Activated CD4-positive, alpha-beta memory T cell treated with anti-CD3 and anti-CD28 coated beads, Interleukin-2, amount 10 ng/mL, durations not matched to agents 7 days and 5 days (primary cell): ENCODE results near the gene BAK1. TPM values are rescaled to one million over a fixed set of nuclear protein-coding genes. Genes with fewer than 3 reads are reported as not detected.
A peak's percentile ranks its signal among the peaks of the same experiment; 100 is the strongest.
"Not testable (repeated sequence)": the region's sequence is repeated elsewhere in the genome, so short reads cannot be mapped to it uniquely, and the experiment has no call there.

Source experiments
- CTCF ChIA-PET: fragments of 350-600 bp; sonication (Branson Sonifier 250); formaldehyde crosslinking; loops from one replicate; lab custom pipeline; 2021; ENCODE audit warnings: antibody characterized with exemption, inconsistent platforms; lab: Charles Lee
- POLR2A ChIA-PET: fragments of 350-600 bp; sonication (Branson Sonifier 250); formaldehyde crosslinking; loops from one replicate; lab custom pipeline; 2021; ENCODE audit warnings: antibody characterized with exemption; lab: Charles Lee
- DNase-seq: peaks from one replicate; pipeline ENCODE4 v3.0.0-alpha.2; 2020
- H3K27ac Mint-ChIP-seq: one replicate; pipeline ENCODE4 v1.8.0; 2021; ENCODE audit warnings: mild to moderate bottlenecking, mixed read lengths
- H3K27me3 Mint-ChIP-seq: one replicate; pipeline ENCODE4 v1.8.0; 2021; ENCODE audit warnings: mixed read lengths
- H3K36me3 Mint-ChIP-seq: one replicate; pipeline ENCODE4 v1.8.0; 2021; ENCODE audit warnings: low read depth, mixed read lengths
- H3K4me1 Mint-ChIP-seq: one replicate; pipeline ENCODE4 v1.8.0; 2021; ENCODE audit warnings: mixed read lengths
- H3K4me3 Mint-ChIP-seq: one replicate; pipeline ENCODE4 v1.8.0; 2021; ENCODE audit warnings: mild to moderate bottlenecking, mixed read lengths
- H3K9me3 Mint-ChIP-seq: one replicate; pipeline ENCODE4 v1.8.0; 2021; ENCODE audit warnings: mixed read lengths
- total RNA-seq, 2 experiments: library from RNA; stranded (reverse); gene quantifications; one replicate each; pipeline ENCODE4 v1.2.3, GENCODE V29; 2021

The BAK1 gene
- total RNA-seq, 2 experiments from 2014 or later: 97.9 to 100 TPM

GRCh38 chr6:33567836-33568235 lies 12.2 kb downstream of the BAK1 start:
- DNase-seq: no peak
- Mint-ChIP-seq H3K36me3 (peaks cover 44% of the 10 kb centered on the region), H3K27me3 (no peaks in the 10 kb centered on the region), H3K27ac (no peak overlapping the region), H3K4me3 (no peak overlapping the region), H3K9me3 (no peaks in the 10 kb centered on the region), H3K4me1 (peaks cover 47% of the 10 kb centered on the region)
- CTCF ChIA-PET: interaction anchor here (2.6 kb wide), 1 partner anchor 11 kb away, joined by 13 read pairs; the partner anchor contains the start of gene BAK1
- POLR2A ChIA-PET: interaction anchor here (5.7 kb wide), 1 partner anchor 12 kb away, joined by 71 read pairs; the partner anchor contains the start of gene BAK1

DNA sequence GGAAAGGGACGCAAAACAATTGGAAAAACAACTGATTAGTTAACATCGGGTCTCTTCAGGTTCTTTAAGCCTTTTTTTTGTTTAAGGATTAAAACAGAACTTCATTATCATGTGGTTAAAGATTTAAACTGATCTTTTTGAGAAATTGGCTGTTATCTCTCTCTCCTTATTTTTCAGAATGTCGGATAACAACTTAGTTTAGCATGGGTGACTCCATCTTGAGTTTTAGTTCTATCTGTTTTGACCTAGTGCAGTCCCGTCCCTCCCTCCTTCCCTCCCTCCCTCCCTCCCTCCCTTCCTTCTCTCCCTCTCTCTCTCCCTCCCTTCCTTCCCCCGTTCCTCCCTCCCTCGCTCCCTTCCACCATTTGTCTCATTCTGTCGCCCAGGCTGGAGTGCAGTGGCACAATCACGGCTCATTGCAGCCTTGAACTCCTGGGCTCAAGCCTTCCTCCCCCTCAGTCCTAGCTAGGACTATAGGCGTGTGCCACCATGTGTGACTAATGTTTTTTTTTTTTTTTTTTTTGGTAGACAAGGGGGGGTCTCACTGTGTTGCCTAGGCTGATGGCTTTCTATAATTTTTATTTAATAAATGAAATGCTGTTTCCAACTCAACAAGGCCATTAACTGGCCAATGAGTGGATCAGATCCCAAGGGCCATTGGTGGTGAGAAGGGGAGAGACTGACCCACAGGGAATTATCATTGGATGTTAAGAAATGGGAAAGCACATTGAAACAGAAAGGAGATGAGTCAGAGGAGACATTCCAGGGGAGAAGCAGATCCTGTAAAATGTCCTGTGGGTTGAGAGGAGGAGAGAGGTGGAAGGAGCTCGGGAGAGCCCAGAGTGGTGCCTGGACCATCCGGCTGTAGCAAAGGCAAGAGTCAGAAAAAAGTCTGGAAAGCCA lies 13.6 kb downstream of the BAK1 start:
- Mint-ChIP-seq H3K27ac (no peak overlapping the region), H3K27me3 (no peaks in the 10 kb centered on the region), H3K4me3 (no peak overlapping the region), H3K9me3 (no peaks in the 10 kb centered on the region), H3K4me1 (peaks cover 42% of the 10 kb centered on the region), H3K36me3 (peaks cover 33% of the 10 kb centered on the region)
- POLR2A ChIA-PET: interaction anchor here (5.7 kb wide), 1 partner anchor 13 kb away, joined by 71 read pairs; the partner anchor contains the start of gene BAK1
- no peak for DNase-seq
- CTCF ChIA-PET: no interaction called here

- Mint-ChIP-seq H3K27me3 (no peaks in the 10 kb centered on the region), H3K9me3 (no peaks in the 10 kb centered on the region), H3K36me3 (peaks cover 4% of the 10 kb centered on the region), H3K4me1 (peaks cover 14% of the 10 kb centered on the region), H3K4me3 (no peak overlapping the region), H3K27ac (no peak overlapping the region)
- ChIA-PET CTCF (no interaction called here), POLR2A (interaction anchor here (0.9 to 1.7 kb wide), 2 partner anchors 11 to 20 kb away, joined by 3 read pairs; no protein-coding TSS in a partner anchor)
- no peak for DNase-seq
Observed at GRCh38 chr6:33558801-33559200, 21.3 kb downstream of the BAK1 start.

GRCh38 chr6:33557376-33557775 lies 22.7 kb downstream of the BAK1 start:
- POLR2A ChIA-PET: interaction anchor here (1.7 kb wide), 1 partner anchor 22 kb away, joined by 3 read pairs; no protein-coding TSS in a partner anchor
- CTCF ChIA-PET: no interaction called here
- Mint-ChIP-seq H3K9me3 (no peaks in the 10 kb centered on the region), H3K4me3 (no peak overlapping the region), H3K36me3 (peaks cover 4% of the 10 kb centered on the region), H3K27me3 (no peaks in the 10 kb centered on the region), H3K27ac (no peak overlapping the region), H3K4me1 (peaks cover 9% of the 10 kb centered on the region)
- DNase-seq: no peak

GRCh38 chr6:33552883-33553282 lies 27.2 kb downstream of the BAK1 start:
- CTCF ChIA-PET, H3K27me3 Mint-ChIP-seq, DNase-seq, H3K9me3 Mint-ChIP-seq, H3K36me3 Mint-ChIP-seq, H3K4me3 Mint-ChIP-seq, H3K27ac Mint-ChIP-seq: not testable (repeated sequence)
- POLR2A ChIA-PET: interaction anchor here (0.7 to 1.2 kb wide), 2 partner anchors 9 to 18 kb away, joined by 3 to 5 read pairs; no protein-coding TSS in a partner anchor
- H3K4me1 Mint-ChIP-seq: peaks cover 17% of the 10 kb centered on the region

- Mint-ChIP-seq H3K27me3 (no peaks in the 10 kb centered on the region), H3K27ac (no peak overlapping the region), H3K9me3 (no peaks in the 10 kb centered on the region), H3K36me3 (no peaks in the 10 kb centered on the region), H3K4me3 (no peak overlapping the region), H3K4me1 (peaks cover 21% of the 10 kb centered on the region)
- CTCF ChIA-PET: no interaction called here
- POLR2A ChIA-PET: interaction anchor here (0.7 kb wide), 1 partner anchor 10 kb away, joined by 3 read pairs; no protein-coding TSS in a partner anchor
- no peak for DNase-seq
Observed at GRCh38 chr6:33552252-33552651, 27.8 kb downstream of the BAK1 start.

GRCh38 chr6:33551538-33551937 lies 28.5 kb downstream of the BAK1 start:
- ChIA-PET CTCF (interaction anchor here (1.8 kb wide), 1 partner anchor 27 kb away, joined by 5 read pairs; no protein-coding TSS in a partner anchor), POLR2A (interaction anchor here (2.1 kb wide), 1 partner anchor 19 kb away, joined by 9 read pairs; no protein-coding TSS in a partner anchor)
- H3K27me3 Mint-ChIP-seq: no peaks in the 10 kb centered on the region
- no peak overlapping the region for H3K27ac Mint-ChIP-seq
- no peak for DNase-seq
- no peaks in the 10 kb centered on the region for H3K36me3 Mint-ChIP-seq
- no peak overlapping the region for H3K4me3 Mint-ChIP-seq
- H3K9me3 Mint-ChIP-seq: no peaks in the 10 kb centered on the region
- H3K4me1 Mint-ChIP-seq: peaks cover 20% of the 10 kb centered on the region

- peaks cover 21% of the 10 kb centered on the region for H3K4me1 Mint-ChIP-seq
- CTCF ChIA-PET: interaction anchor here (1.8 kb wide), 1 partner anchor 29 kb away, joined by 5 read pairs; no protein-coding TSS in a partner anchor
- no peak overlapping the region for H3K4me3 Mint-ChIP-seq
- POLR2A ChIA-PET: interaction anchor here (2.1 to 2.7 kb wide), 2 partner anchors 17 to 21 kb away, joined by 9 to 18 read pairs; no protein-coding TSS in a partner anchor
- no peak for DNase-seq
- H3K27me3 Mint-ChIP-seq: no peaks in the 10 kb centered on the region
- no peaks in the 10 kb centered on the region for H3K36me3 Mint-ChIP-seq
- H3K9me3 Mint-ChIP-seq: no peaks in the 10 kb centered on the region
- no peak overlapping the region for H3K27ac Mint-ChIP-seq
Observed at GRCh38 chr6:33549896-33550295, 30.2 kb downstream of the BAK1 start.

GRCh38 chr6:33549196-33549595 lies 30.9 kb downstream of the BAK1 start:
- H3K27ac Mint-ChIP-seq: no peak overlapping the region
- no peak for DNase-seq
- no peaks in the 10 kb centered on the region for H3K27me3 Mint-ChIP-seq
- POLR2A ChIA-PET: interaction anchor here (1.5 to 2.9 kb wide), 3 partner anchors 16 to 34 kb away, joined by 3 to 20 read pairs (median 18); no protein-coding TSS in a partner anchor
- H3K36me3 Mint-ChIP-seq: no peaks in the 10 kb centered on the region
- CTCF ChIA-PET: interaction anchor here (1.2 kb wide), 1 partner anchor 158 kb away, joined by 3 read pairs; no protein-coding TSS in a partner anchor
- H3K4me1 Mint-ChIP-seq: peaks cover 21% of the 10 kb centered on the region
- no peak overlapping the region for H3K4me3 Mint-ChIP-seq
- no peaks in the 10 kb centered on the region for H3K9me3 Mint-ChIP-seq

DNA sequence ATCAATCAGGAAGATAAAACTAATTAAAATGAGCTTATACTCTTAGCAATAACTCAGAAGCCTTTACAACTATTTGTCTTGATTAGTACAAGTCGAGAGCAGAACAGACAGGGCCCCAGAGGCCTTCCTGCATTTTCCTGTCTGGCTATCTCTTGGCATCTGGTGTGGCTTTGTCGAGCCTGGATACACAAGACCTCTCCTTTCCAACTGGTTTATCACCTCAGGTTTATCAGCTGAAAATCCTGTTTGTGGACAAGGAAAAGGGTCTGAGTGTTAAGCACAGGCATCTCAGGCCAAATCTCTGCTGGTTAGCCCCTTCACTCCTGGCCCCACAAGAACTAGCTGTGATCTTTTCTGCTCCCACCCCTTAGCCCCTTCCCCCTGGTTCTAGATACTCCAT lies 32.6 kb downstream of the BAK1 start:
- Mint-ChIP-seq H3K36me3 (no peaks in the 10 kb centered on the region), H3K27me3 (no peaks in the 10 kb centered on the region), H3K4me1 (peaks cover 21% of the 10 kb centered on the region), H3K9me3 (no peaks in the 10 kb centered on the region), H3K4me3 (no peak overlapping the region), H3K27ac (peak overlapping the region; percentile 72)
- no peak for DNase-seq
- CTCF ChIA-PET: interaction anchor here (0.7 to 1.5 kb wide), 6 partner anchors 9 to 95 kb away, joined by 3 to 5 read pairs (median 4); partner anchors contain the start of gene BAK1
- POLR2A ChIA-PET: interaction anchor here (1.0 to 2.9 kb wide), 9 partner anchors 10 to 246 kb away, joined by 3 to 20 read pairs (median 7); partner anchors contain the start of genes BAK1 and ZBTB9

DNA sequence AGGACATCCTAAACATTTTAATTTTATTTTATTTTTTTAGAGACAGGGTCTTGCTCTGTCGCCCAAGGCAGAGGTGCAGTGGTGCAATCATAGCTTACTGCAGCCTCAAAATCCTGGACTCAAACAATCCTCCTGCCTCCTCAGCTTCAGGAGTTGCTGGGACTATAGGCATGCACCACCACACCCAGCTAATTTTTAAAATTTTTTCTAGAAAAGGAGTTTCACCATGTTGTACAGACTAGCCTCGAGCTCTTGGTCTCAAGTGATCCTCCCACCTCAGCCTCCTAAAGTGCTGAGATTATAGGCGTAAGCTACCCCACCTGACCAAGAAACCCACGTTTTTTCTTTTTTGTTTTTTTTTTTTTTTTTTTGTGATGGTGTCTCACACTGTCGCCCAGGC lies 33.3 kb downstream of the BAK1 start:
- Mint-ChIP-seq H3K9me3 (no peaks in the 10 kb centered on the region), H3K4me1 (peaks cover 21% of the 10 kb centered on the region), H3K36me3 (no peaks in the 10 kb centered on the region), H3K27ac (no peak overlapping the region), H3K27me3 (no peaks in the 10 kb centered on the region), H3K4me3 (no peak overlapping the region)
- ChIA-PET POLR2A (interaction anchor here (1.1 to 2.9 kb wide), 6 partner anchors 9 to 33 kb away, joined by 3 to 20 read pairs (median 10); partner anchors contain the start of gene BAK1), CTCF (no interaction called here)
- no peak for DNase-seq

GRCh38 chr6:33545292-33545691 lies 34.8 kb downstream of the BAK1 start:
- H3K9me3 Mint-ChIP-seq, CTCF ChIA-PET, H3K27ac Mint-ChIP-seq, H3K36me3 Mint-ChIP-seq, POLR2A ChIA-PET, H3K27me3 Mint-ChIP-seq, H3K4me3 Mint-ChIP-seq, DNase-seq: not testable (repeated sequence)
- H3K4me1 Mint-ChIP-seq: peaks cover 21% of the 10 kb centered on the region

- H3K27me3 Mint-ChIP-seq: no peaks in the 10 kb centered on the region
- no peak for DNase-seq
- H3K4me1 Mint-ChIP-seq: peaks cover 13% of the 10 kb centered on the region
- H3K4me3 Mint-ChIP-seq: no peak overlapping the region
- ChIA-PET POLR2A (no interaction called here), CTCF (no interaction called here)
- no peaks in the 10 kb centered on the region for H3K9me3 Mint-ChIP-seq
- H3K36me3 Mint-ChIP-seq: no peaks in the 10 kb centered on the region
- no peak overlapping the region for H3K27ac Mint-ChIP-seq
Observed at GRCh38 chr6:33543116-33543515, 37.0 kb downstream of the BAK1 start.
